ENCODE results near the gene GPAT3. TPM values are rescaled to one million over a fixed set of nuclear protein-coding genes. Genes with fewer than 3 reads are reported as not detected.

GPAT3 gene
- total RNA-seq, 3 donors from 2014 or later, result 16.7 to 43.3 (median 26.4) TPM

DNA sequence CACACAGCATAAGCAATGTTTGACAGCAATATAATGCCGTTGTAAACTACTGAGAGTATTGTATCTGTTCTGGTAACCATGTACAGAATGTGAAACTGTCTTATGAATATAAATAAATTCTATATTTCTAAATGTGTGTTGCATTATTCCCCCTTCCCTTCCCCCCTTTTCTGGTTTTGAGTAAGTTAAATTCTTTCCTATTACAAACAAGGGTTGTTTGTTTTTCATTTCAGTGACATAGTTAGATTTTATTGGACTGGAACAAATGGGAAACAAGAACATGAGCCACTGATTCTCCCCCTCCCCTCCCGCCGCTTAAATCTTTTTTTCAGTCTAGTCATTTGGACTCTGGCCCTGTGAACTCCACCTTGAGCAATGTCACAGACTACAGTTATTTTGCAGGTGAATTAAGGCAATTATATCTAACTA is 69.8 kb downstream of the GPAT3 start:
- Histone ChIP-seq H3K4me3 (no peak overlapping the region), H3K9me3 (no peaks in the 10 kb centered on the region), H3K4me1 (ENCODE audit: low read depth) (peaks cover 29% of the 10 kb centered on the region), H3K36me3 (ENCODE audit: low read depth) (no peaks in the 10 kb centered on the region)
- ATAC-seq (peak; percentile 78), DNase-seq (peak in 1 of 3 donors; percentile 51)
- TF ChIP-seq, protein P1, sequence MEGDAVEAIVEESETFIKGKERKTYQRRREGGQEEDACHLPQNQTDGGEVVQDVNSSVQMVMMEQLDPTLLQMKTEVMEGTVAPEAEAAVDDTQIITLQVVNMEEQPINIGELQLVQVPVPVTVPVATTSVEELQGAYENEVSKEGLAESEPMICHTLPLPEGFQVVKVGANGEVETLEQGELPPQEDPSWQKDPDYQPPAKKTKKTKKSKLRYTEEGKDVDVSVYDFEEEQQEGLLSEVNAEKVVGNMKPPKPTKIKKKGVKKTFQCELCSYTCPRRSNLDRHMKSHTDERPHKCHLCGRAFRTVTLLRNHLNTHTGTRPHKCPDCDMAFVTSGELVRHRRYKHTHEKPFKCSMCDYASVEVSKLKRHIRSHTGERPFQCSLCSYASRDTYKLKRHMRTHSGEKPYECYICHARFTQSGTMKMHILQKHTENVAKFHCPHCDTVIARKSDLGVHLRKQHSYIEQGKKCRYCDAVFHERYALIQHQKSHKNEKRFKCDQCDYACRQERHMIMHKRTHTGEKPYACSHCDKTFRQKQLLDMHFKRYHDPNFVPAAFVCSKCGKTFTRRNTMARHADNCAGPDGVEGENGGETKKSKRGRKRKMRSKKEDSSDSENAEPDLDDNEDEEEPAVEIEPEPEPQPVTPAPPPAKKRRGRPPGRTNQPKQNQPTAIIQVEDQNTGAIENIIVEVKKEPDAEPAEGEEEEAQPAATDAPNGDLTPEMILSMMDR (IDR thresholded peaks at IDR 0.05), result no peak
- intact Hi-C loops (cut with DNase I, micrococcal nuclease), result no loop called here

DNA sequence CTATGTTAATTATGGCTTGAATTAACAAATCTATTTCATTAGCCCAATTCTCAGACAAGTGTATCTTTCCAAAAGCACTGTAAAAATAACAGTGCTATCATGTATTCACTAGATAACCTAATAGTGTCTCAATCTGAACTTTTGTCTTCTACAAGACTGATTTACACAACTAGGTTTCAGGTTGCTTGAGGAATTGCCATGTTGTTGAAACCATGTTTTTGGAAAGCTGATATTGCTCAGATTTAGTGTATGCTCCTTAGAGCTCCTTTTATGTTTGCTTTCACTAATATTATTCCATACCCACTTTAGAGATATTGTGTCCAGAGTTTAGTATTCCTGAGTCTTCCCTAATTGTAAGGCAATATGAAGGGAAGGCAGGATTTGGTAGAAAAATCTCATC is 70.6 kb downstream of the GPAT3 start:
- Histone ChIP-seq H3K4me1 (ENCODE audit: low read depth) (peaks cover 29% of the 10 kb centered on the region), H3K4me3 (no peak overlapping the region), H3K9me3 (no peaks in the 10 kb centered on the region), H3K36me3 (ENCODE audit: low read depth) (no peaks in the 10 kb centered on the region)
- DNase-seq (no peak), ATAC-seq (no peak)
- TF ChIP-seq, protein P1 (IDR thresholded peaks at IDR 0.05), result no peak
- intact Hi-C loops (cut with DNase I, micrococcal nuclease), result no loop called here

DNA sequence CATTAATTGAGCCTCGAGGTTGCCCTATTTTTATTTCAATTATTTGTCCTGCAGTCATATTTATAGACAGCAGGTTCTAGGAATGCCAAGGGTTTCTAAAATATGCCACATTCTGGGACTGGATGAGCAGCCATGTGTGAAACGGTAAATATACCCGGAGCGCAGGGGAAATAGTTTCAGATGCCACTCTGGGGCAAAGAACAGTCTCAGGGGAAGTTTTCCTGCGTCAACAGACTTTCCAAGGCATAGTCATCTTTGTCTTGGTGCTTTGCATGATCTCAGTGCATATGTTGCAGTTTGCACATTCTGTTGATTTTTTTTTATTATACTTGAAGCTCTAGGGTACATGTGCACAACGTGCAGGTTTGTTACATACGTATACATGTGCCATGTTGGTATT is 71.0 kb downstream of the GPAT3 start:
- peak; percentile 35 for ATAC-seq
- TF ChIP-seq, protein P1 (IDR thresholded peaks at IDR 0.05), result no peak
- Histone ChIP-seq H3K4me3 (no peak overlapping the region), H3K4me1 (ENCODE audit: low read depth) (peaks cover 29% of the 10 kb centered on the region), H3K9me3 (no peaks in the 10 kb centered on the region), H3K36me3 (ENCODE audit: low read depth) (no peaks in the 10 kb centered on the region)
- no peak for DNase-seq
- intact Hi-C loops (cut with DNase I, micrococcal nuclease), result no loop called here

DNA sequence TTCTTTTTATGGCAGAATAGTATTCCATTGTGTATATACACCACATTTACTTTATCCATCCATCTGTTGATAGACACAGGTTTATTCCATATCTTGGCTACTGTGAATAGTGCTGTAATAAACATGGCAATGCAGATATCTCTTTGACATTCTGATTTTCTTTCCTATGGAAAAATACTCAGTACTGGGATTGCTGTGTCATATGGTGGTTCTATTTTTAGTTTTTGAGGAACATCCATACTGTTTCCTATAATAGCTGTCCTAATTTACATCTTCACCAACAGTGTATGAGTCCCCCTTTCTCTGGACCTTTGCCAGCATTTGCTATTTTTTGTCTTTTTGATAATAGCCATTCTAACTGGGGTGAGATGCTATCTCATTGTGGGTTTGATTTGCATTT is 73.5 kb downstream of the GPAT3 start:
- Histone ChIP-seq H3K4me3 (no peak overlapping the region), H3K4me1 (ENCODE audit: low read depth) (peaks cover 22% of the 10 kb centered on the region), H3K36me3 (ENCODE audit: low read depth) (no peaks in the 10 kb centered on the region), H3K9me3 (peaks cover 22% of the 10 kb centered on the region)
- TF ChIP-seq, protein P1 (IDR thresholded peaks at IDR 0.05), result no peak
- ATAC-seq, result no peak
- intact Hi-C loops (cut with DNase I, micrococcal nuclease), result no loop called here
- no peak for DNase-seq

DNA sequence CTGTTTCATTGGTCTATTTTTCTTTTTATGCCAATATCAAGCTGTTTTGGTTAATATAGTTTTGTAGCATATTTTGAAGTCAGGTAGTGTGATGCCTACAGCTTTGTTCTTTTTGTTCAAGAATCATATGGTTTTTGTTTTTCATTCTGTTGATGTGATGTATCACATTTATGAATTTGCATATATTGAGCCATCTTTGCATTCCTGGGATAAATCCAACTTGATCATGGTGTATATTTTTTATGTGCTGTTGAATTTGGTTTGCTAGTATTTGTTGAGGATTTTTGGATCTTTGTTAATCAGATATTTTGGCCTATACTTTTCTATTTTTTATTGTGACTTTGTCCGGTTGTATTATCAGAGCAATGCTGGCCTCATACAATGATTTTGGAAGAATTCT is 74.8 kb downstream of the GPAT3 start:
- Histone ChIP-seq H3K9me3 (peaks cover 22% of the 10 kb centered on the region), H3K36me3 (ENCODE audit: low read depth) (no peaks in the 10 kb centered on the region), H3K4me1 (ENCODE audit: low read depth) (peaks cover 12% of the 10 kb centered on the region), H3K4me3 (no peak overlapping the region)
- ATAC-seq (no peak), DNase-seq (no peak)
- TF ChIP-seq, protein P1 (IDR thresholded peaks at IDR 0.05), result no peak
- intact Hi-C loops (cut with DNase I, micrococcal nuclease), result no loop called here

DNA sequence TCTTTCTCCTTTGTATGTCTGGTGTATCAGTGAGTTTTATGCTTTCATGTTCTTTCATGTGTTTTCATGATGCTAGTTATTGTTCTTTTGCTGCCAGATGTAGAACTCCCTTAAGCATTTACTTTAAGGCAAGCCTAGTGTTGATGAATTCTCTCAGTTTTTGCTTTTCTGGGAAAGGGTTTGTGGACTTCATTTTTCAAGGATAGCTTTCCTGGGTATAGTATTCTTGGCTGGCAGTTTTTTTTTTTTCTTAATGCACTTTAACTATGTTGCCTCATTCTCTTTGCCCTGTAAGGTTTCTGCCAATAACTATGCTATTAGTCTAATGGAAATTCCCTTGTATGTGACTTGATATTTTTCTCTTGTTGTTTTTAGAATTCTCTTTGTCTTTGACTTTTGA is 77.1 kb downstream of the GPAT3 start:
- DNase-seq, result no peak
- no peak overlapping the region for H3K4me3 ChIP-seq
- TF ChIP-seq, protein P1 (IDR thresholded peaks at IDR 0.05), result no peak
- no peak for ATAC-seq
- no peaks in the 10 kb centered on the region for H3K36me3 ChIP-seq (ENCODE audit: low read depth)
- H3K9me3 ChIP-seq, result peaks cover 22% of the 10 kb centered on the region
- intact Hi-C loops (cut with DNase I, micrococcal nuclease), result no loop called here
- H3K4me1 ChIP-seq (ENCODE audit: low read depth), result no peaks in the 10 kb centered on the region
